Measurements from ENCODE around the gene ENTREP1.
A peak's percentile ranks its signal among the peaks of the same experiment; 100 is the strongest.

ENTREP1 gene

GRCh38 chr9:69292078-69292477, 32.9 kb upstream of the ENTREP1 start:
- TF ChIP-seq ZFP30 (CRISPR knock-in tag; IDR thresholded peaks at IDR 0.05), result no peak
- TF ChIP-seq, protein P1, sequence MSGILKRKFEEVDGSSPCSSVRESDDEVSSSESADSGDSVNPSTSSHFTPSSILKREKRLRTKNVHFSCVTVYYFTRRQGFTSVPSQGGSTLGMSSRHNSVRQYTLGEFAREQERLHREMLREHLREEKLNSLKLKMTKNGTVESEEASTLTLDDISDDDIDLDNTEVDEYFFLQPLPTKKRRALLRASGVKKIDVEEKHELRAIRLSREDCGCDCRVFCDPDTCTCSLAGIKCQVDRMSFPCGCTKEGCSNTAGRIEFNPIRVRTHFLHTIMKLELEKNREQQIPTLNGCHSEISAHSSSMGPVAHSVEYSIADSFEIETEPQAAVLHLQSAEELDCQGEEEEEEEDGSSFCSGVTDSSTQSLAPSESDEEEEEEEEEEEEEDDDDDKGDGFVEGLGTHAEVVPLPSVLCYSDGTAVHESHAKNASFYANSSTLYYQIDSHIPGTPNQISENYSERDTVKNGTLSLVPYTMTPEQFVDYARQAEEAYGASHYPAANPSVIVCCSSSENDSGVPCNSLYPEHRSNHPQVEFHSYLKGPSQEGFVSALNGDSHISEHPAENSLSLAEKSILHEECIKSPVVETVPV (CRISPR knock-in tag; IDR thresholded peaks at IDR 0.05), result no peak

GRCh38 chr9:69293156-69293555, 31.9 kb upstream of the ENTREP1 start:
- TF ChIP-seq SNAI2 (CRISPR knock-in tag; IDR thresholded peaks at IDR 0.05), result no peak
- peak; percentile 49 for TF ChIP-seq ISL1 (CRISPR knock-in tag; IDR thresholded peaks at IDR 0.05)
- no peak for ATAC-seq

More at GRCh38 chr9:69292078-69292477, 32.9 kb upstream of the ENTREP1 start:
- ATAC-seq, result no peak

DNA sequence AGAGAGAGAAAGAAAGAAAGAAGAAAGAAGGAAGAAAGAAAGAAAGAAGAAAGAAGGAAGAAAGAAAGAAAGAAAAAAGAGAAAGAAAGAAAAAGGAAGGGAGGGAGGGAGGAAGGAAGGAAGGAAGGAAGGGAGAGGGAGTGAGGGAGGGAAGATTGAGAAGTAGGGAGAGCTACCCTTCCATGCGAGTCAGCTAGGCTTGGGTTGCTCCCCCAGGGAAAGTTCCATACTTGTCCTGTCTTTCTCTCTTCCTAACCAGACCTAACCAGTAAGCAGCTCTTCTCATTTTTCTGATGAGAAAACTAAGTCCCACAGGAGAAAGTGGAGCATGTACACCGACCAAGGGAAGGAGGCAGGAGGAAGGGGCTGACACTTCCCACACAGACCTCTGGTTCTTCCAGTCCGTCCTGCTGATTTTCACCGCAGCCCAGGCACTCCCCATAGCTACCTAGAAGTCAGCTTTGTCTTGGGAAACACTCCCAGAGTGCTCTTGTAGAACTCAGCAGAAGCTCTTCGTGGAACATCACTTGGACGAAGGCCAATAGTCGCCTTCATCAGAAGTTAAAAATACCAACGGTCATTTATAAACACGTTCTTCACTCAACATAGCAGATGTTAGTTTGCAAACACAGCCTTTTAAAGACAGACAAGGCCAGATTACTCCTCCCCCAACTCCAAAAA, 29.0 kb upstream of the ENTREP1 start:
- ATAC-seq, result no peak
- TF ChIP-seq RARB (CRISPR knock-in tag; IDR thresholded peaks at IDR 0.05) (no peak), SNAI2 (CRISPR knock-in tag; IDR thresholded peaks at IDR 0.05) (no peak), TCF4 (CRISPR knock-in tag; IDR thresholded peaks at IDR 0.05; ENCODE audit: borderline replicate concordance) (no peak), ZFP3 (CRISPR knock-in tag; IDR thresholded peaks at IDR 0.05) (no peak), ZNF8 (CRISPR knock-in tag; IDR thresholded peaks at IDR 0.05) (no peak), ZNF565 (CRISPR knock-in tag; conservative IDR thresholded peaks at IDR 0.05; ENCODE audit: low read depth) (no peak), POU6F1 (CRISPR knock-in tag; IDR thresholded peaks at IDR 0.05; ENCODE audit: borderline replicate concordance, low read depth) (no peak), ARNTL (CRISPR knock-in tag; IDR thresholded peaks at IDR 0.05; ENCODE audit: borderline replicate concordance, low read depth) (no peak), TOX (CRISPR knock-in tag; IDR thresholded peaks at IDR 0.05; ENCODE audit: borderline replicate concordance) (no peak), BACH2 (CRISPR knock-in tag; IDR thresholded peaks at IDR 0.05; ENCODE audit: borderline replicate concordance) (no peak), ESRRG (CRISPR knock-in tag; IDR thresholded peaks at IDR 0.05) (no peak)

GRCh38 chr9:69297300-69297980, 27.6 kb upstream of the ENTREP1 start:
- TF ChIP-seq PATZ1 (CRISPR knock-in tag; IDR thresholded peaks at IDR 0.05; ENCODE audit: borderline replicate concordance) (no peak), TSHZ2 (CRISPR knock-in tag; IDR thresholded peaks at IDR 0.05) (no peak), PPARA (CRISPR knock-in tag; IDR thresholded peaks at IDR 0.05; ENCODE audit: borderline replicate concordance) (no peak), ISL1 (CRISPR knock-in tag; IDR thresholded peaks at IDR 0.05) (no peak), ARNTL (CRISPR knock-in tag; IDR thresholded peaks at IDR 0.05; ENCODE audit: borderline replicate concordance, low read depth) (no peak), ZNF8 (CRISPR knock-in tag; IDR thresholded peaks at IDR 0.05) (no peak), CSDC2 (CRISPR knock-in tag; IDR thresholded peaks at IDR 0.05) (no peak)
- no peak for ATAC-seq
